Testis (tissue), 2 donors: ENCODE measurements around the gene EPS8L2.

Experiments used
- POLR2A ChIP-seq: fragments of 450-650 bp; IDR thresholded peaks from one replicate; pipeline ENCODE4 v1.6.1; 2017; ENCODE audit warnings: antibody characterized with exemption, mild to moderate bottlenecking, moderate library complexity
- TF ChIP-seq, protein P1 (sequence below), 3 experiments: fragments of 450-650 bp in 2 of 3; fragments of 200-600 bp in 1 of 3; sonication (generic) in 1 of 3; IDR thresholded peaks; one replicate each; pipeline ENCODE4 v1.5.1; 2016 to 2019; ENCODE audit warnings: antibody characterized with exemption in 3 of 3, mild to moderate bottlenecking in 2 of 3, moderate library complexity in 1 of 3

DNA sequence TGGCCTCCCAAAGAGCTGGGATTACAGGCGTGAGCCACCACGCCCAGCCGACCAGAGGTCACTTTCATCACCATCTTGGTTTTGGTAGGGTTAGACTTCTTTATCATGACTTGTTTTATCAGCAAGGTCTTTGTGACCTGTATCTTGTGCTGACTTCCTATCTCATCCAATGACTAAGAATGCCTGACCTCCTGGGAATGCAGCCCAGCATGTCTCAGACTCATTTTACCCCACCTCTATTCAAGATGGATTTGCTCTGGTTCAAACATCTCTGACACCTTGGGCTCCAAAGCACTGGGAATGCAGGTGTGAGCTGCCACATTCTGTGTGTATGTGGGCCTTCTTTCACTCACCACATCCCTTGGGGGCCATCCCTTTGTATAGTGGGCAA lies 36.1 kb downstream of the EPS8L2 start:
- TF ChIP-seq POLR2A: no peak
- TF ChIP-seq, protein P1, sequence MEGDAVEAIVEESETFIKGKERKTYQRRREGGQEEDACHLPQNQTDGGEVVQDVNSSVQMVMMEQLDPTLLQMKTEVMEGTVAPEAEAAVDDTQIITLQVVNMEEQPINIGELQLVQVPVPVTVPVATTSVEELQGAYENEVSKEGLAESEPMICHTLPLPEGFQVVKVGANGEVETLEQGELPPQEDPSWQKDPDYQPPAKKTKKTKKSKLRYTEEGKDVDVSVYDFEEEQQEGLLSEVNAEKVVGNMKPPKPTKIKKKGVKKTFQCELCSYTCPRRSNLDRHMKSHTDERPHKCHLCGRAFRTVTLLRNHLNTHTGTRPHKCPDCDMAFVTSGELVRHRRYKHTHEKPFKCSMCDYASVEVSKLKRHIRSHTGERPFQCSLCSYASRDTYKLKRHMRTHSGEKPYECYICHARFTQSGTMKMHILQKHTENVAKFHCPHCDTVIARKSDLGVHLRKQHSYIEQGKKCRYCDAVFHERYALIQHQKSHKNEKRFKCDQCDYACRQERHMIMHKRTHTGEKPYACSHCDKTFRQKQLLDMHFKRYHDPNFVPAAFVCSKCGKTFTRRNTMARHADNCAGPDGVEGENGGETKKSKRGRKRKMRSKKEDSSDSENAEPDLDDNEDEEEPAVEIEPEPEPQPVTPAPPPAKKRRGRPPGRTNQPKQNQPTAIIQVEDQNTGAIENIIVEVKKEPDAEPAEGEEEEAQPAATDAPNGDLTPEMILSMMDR (IDR thresholded peaks at IDR 0.05): no peak
